SH-SY5Y (cell line): ENCODE data around the gene CDKL5.

Experiments
- GATA2 ChIP-seq: IDR thresholded peaks from 2 replicates; pipeline ENCODE4 v1.6.1; 2011; ENCODE audit warnings: mild to moderate bottlenecking, low read depth, low read length
- GATA3 ChIP-seq: IDR thresholded peaks from 2 replicates; pipeline ENCODE4 v1.6.1; 2011; ENCODE audit warnings: low read depth, mild to moderate bottlenecking, low read length, moderate library complexity

The CDKL5 gene

DNA sequence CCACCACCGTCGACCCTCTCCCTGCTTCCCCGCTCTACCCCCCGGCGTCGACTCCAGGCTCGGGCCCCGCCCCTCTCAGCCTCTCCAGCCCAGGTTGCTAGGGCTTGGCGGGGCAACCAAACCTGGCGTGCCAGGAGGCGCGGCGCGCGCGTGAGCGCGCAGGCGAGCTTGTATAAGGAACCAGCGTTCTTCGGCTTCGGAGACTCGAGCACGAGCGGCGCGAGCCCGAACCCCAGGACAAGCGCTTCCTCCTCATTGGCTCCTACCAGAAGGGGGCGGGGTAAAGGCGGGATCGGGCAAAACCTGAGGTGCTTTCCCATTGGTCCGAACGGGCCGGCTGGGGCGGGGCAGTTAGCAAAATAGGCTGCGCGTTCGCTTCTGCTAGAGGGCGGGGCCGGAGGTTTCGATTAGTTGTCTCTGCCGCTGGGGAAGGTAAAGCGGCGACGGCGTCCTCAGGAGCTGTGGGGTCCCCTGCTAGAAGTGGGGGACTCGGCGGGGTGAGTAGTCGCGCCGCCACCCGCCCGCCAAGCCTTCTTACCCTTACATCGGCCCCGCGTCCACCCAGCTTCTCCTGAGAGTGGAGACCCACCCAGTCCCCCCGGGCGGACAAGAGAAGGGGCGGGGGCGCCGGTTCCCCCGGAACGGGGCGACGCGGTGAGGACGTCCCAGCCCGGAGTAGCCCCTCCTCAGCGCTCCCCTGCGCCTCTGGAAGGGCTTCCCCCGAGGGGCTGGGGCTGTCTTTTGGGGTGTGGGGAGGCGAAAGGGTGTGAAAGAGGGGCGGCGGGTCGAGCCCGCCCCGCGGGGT lies at the start of gene CDKL5:
Gene CDKL5 (plus strand): TSS at position 410 of the 805 bp plus-strand sequence. CDS start 81,489 bp downstream, outside the sequence.
- TF ChIP-seq GATA3 (no peak), GATA2 (no peak)

GRCh38 chrX:18377796-18378195 lies 47.6 kb upstream of the CDKL5 start:
- no peak for TF ChIP-seq GATA2
- no peak for TF ChIP-seq GATA3

GRCh38 chrX:18389966-18390365 lies 35.4 kb upstream of the CDKL5 start:
- TF ChIP-seq GATA3 (no peak), GATA2 (no peak)

DNA sequence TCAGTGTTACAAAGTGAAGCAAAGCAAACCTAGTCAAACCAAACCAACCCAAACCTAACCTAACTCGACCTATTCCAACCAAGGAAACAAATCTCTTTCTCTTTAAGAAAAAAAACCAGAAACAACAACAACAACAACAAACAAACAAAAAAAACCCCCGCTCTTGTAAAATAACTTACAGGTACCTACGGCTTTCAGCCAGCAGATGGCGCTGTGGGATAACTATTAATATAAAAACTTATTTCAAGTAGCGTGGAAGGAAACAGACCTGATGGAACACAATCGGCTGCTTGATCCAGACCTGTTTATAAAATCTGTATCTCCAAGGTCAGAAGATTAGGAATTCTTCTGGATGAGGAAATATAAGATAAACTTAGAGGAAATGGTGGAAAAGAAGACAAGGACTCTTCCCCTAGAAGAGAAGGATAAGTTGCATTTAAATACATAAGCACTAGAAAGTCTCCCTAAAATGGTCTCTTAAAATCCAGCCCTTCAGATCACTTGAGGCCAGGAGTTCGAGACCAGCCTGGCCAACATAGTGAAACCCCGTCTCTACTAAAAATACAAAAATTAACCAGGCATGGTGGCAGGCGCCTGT lies 34.4 kb upstream of the CDKL5 start:
- TF ChIP-seq GATA3 = no peak
- TF ChIP-seq GATA2 = no peak

DNA sequence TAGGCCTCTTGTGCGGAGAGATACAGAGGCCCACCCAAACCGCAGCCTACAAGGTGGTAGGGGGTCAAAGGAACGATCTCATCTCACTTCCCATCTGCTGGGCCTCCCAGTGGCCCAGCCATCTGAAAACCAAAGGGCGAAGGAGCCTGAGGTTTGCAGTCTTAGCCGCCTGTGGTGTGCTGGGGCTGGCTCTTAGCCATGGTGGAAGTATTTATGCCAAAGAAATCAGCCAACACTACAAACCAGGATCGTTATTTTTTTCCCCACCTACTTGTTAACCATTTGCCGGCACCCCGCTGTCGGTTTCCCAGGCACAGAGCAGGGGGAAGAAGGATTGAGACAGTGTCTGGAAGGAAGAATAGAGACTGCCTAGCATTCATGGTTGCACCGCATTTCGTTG lies 30.9 kb upstream of the CDKL5 start:
- TF ChIP-seq GATA2 (no peak), GATA3 (no peak)

- no peak for TF ChIP-seq GATA2
Observed at GRCh38 chrX:18401848-18402213, 23.6 kb upstream of the CDKL5 start.

- TF ChIP-seq GATA3 (no peak), GATA2 (no peak)
Observed at GRCh38 chrX:18406531-18407266, 18.7 kb upstream of the CDKL5 start.

DNA sequence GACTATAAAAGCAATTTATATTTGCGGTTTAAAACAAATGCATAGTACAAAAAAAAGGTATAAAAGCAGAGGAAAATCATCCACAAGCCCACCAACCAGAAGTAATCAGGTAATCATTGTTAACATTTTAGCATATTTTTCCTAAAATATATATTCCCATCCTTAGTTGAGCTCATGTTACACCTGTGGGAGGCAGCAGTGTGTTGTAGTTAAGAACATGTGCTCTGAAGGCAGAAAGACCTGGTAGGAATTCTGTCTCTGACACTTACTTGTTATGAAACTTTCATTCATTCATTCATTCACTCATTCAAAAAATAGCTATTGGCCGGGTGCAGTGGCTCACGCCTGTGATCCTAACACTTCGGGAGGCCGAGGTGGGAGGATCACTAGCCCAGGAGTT lies 15.4 kb upstream of the CDKL5 start:
- no peak for TF ChIP-seq GATA2
- TF ChIP-seq GATA3 = no peak

GRCh38 chrX:18415386-18415785 lies 10.0 kb upstream of the CDKL5 start:
- TF ChIP-seq GATA3 = no peak
- no peak for TF ChIP-seq GATA2

DNA sequence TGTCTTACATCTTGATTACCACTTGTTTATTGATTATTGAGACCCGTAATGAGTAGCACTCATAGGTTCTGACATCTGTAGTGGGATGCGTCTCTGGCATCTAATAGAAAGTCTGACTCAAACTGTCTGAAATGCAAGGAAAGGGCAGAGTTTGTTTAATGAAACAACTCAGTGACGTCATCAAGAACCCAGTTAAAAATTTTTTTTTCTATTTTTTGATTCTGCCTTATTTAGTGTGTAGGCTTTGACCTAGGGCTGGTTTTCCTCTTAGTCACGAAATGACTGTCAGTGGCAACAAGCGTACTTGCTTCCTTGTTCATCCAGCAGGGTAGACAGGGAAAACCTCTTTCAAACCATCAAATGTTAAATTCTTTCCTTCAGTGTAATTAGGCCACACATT lies 3.1 kb upstream of the CDKL5 start:
- no peak for TF ChIP-seq GATA3
- TF ChIP-seq GATA2 = no peak

DNA sequence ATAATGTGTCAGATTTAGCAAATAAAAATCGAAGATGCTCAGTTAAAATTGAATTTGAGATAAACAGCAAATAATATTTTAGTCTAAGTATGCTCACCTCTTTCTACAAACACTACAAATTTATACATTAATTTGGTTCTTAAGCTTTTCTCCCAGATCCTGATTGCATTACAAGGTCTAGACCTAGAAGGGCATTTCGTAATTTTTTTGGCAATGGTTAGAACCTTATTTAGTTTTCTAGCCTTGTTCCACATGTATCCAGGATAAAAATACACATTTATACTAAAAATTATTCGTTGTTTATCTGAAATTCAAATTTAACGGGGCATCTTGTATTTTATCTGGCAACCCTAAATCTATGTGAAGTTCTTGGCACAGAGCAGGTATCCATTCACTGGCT lies 2.5 kb upstream of the CDKL5 start:
- TF ChIP-seq GATA3 (no peak), GATA2 (no peak)

GRCh38 chrX:18424482-18425198 lies 768 bp upstream of the CDKL5 start:
- TF ChIP-seq GATA2 = no peak
- TF ChIP-seq GATA3 = no peak

GRCh38 chrX:18426004-18426320 lies 554 bp downstream of the CDKL5 start:
- TF ChIP-seq GATA3 = no peak
- no peak for TF ChIP-seq GATA2

- no peak for TF ChIP-seq GATA3
- TF ChIP-seq GATA2 = no peak
Observed at GRCh38 chrX:18428006-18428405, 2.6 kb downstream of the CDKL5 start.
